ENCODE data around the gene TKFC. TPM values are rescaled to one million over a fixed set of nuclear protein-coding genes. Genes with fewer than 3 reads are reported as not detected.

Gene TKFC
- polyA plus RNA-seq, 1 experiment = 20.3 TPM

DNA sequence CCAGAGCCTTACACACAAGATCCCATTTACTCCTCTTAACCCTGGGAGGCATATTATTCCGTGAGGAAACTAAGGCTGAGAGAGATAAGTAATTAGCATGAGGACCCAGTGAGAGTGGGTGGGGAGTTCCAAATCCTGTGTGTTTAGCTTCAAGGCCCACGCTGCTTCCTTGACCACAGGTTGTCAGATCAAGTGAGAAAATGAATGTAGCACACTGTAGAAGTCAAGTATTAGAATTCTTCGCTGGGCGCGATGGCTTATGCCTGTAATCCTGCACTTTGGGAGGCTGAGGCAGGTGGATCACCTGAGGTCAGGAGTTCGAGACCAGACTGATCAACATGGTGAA lies 24.8 kb downstream of the TKFC start:
- TF ChIP-seq, protein P1, sequence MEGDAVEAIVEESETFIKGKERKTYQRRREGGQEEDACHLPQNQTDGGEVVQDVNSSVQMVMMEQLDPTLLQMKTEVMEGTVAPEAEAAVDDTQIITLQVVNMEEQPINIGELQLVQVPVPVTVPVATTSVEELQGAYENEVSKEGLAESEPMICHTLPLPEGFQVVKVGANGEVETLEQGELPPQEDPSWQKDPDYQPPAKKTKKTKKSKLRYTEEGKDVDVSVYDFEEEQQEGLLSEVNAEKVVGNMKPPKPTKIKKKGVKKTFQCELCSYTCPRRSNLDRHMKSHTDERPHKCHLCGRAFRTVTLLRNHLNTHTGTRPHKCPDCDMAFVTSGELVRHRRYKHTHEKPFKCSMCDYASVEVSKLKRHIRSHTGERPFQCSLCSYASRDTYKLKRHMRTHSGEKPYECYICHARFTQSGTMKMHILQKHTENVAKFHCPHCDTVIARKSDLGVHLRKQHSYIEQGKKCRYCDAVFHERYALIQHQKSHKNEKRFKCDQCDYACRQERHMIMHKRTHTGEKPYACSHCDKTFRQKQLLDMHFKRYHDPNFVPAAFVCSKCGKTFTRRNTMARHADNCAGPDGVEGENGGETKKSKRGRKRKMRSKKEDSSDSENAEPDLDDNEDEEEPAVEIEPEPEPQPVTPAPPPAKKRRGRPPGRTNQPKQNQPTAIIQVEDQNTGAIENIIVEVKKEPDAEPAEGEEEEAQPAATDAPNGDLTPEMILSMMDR (IDR thresholded peaks at IDR 0.05; ENCODE audit: low read depth, low read length) = no peak
- no peak overlapping the region for H3K27ac ChIP-seq (ENCODE audit: low read depth, low read length)
- no peaks in the 10 kb centered on the region; the same call in 1 of the 2 replicates for H3K9me3 ChIP-seq (ENCODE audit: control insufficient read depth, insufficient read depth, low read length)
- ChIA-PET CTCF (interaction anchor here (0.9 to 3.6 kb wide), 2 partner anchors 22 to 28 kb away, joined by 5 to 21 read pairs; no protein-coding TSS in a partner anchor), POLR2A (no interaction called here)
- no peak for DNase-seq (ENCODE audit: low read depth, low spot score)
- H3K27me3 ChIP-seq (ENCODE audit: control insufficient read depth, insufficient read depth, low read length) = no peaks in the 10 kb centered on the region
- H3K4me3 ChIP-seq (ENCODE audit: low read depth, low read length) = no peak overlapping the region

DNA sequence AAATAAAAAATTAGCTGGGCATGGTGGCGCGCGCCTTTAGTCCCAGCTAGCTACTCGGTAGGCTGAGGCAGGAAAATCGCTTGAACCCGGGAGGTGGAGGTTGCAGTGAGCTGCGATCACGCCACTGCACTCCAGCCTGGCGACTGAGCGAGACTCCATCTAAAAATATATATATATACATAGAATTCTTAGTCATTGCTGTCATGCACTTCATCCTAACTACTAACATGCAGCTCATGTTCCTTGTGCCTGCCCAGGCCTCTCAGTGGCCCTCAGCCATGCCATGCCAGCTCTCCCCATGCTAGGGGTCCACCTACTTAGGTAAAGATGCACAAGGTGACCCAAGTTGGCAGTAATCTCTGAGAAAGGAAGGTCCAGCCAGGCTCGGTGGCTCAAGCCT lies 25.5 kb downstream of the TKFC start:
- Histone ChIP-seq H3K4me3 (ENCODE audit: low read depth, low read length) (no peak overlapping the region), H3K9me3 (ENCODE audit: control insufficient read depth, insufficient read depth, low read length) (no peaks in the 10 kb centered on the region; the same call in 1 of the 2 replicates), H3K27me3 (ENCODE audit: control insufficient read depth, insufficient read depth, low read length) (no peaks in the 10 kb centered on the region), H3K27ac (ENCODE audit: low read depth, low read length) (no peak overlapping the region)
- POLR2A ChIA-PET = interaction anchor here (0.7 to 1.2 kb wide), 2 partner anchors 25 to 66 kb away, joined by 3 to 6 read pairs; no protein-coding TSS in a partner anchor
- DNase-seq (ENCODE audit: low read depth, low spot score) = no peak
- CTCF ChIA-PET = interaction anchor here (3.2 to 3.6 kb wide), 2 partner anchors 22 to 27 kb away, joined by 21 to 26 read pairs; no protein-coding TSS in a partner anchor
- TF ChIP-seq, protein P1 (IDR thresholded peaks at IDR 0.05; ENCODE audit: low read depth, low read length) = no peak

DNA sequence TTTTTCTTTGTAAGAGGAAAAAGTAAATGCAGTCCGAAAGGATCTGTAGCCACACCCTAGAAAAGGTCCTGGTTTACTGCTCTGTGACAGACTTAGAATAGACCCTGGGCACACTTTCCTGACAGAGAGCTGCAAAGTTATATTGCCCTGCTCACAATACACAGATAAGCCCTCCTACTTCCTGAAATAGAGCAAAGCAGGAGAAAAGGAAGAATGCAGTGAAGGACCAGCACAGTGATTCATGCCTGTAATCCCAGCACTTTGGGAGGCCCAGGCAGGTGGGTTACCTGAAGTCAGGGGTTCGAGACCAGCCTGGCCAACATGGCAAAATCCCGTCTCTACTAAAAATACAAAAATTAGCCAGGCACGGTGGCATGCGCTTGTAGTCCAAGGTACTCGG lies 26.5 kb downstream of the TKFC start:
- Histone ChIP-seq H3K9me3 (ENCODE audit: control insufficient read depth, insufficient read depth, low read length) (no peaks in the 10 kb centered on the region; the same call in 1 of the 2 replicates), H3K27me3 (ENCODE audit: control insufficient read depth, insufficient read depth, low read length) (no peaks in the 10 kb centered on the region), H3K27ac (ENCODE audit: low read depth, low read length) (no peak overlapping the region), H3K4me3 (ENCODE audit: low read depth, low read length) (no peak overlapping the region)
- CTCF ChIA-PET = interaction anchor here (0.8 to 3.2 kb wide), 4 partner anchors 19 to 26 kb away, joined by 3 to 26 read pairs (median 7); no protein-coding TSS in a partner anchor
- TF ChIP-seq, protein P1 (IDR thresholded peaks at IDR 0.05; ENCODE audit: low read depth, low read length) = no peak
- DNase-seq (ENCODE audit: low read depth, low spot score) = no peak
- POLR2A ChIA-PET = interaction anchor here (0.5 to 1.2 kb wide), 4 partner anchors 10 to 40 kb away, joined by 3 to 6 read pairs (median 4); no protein-coding TSS in a partner anchor

DNA sequence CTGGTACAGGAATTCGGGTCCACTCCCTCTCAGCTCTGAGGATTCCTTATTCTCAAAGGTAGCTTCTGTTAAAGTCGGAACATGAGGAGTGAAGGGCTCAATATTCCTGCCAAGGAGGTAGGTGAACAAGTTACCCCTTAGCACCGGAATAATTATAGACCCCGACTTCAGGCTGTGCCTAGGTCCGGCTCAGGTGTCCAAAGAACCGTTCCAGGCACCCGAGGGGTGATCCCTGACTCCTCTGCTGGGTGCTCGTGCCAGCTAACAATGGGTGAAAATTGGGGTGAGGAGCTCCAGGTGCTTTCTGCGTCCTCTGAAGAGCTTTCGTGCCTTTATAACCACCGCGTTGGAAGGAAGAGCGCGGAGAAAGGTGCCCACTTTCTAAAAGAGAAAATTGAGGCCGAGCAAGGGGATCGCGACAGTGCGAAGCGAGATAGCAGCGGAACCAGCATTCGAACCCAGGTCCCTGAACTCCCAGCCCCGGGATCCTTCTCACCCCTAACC lies 28.3 kb downstream of the TKFC start:
- H3K27ac ChIP-seq (ENCODE audit: low read depth, low read length) = peak overlapping the region; percentile 100
- no peaks in the 10 kb centered on the region for H3K27me3 ChIP-seq (ENCODE audit: control insufficient read depth, insufficient read depth, low read length)
- TF ChIP-seq, protein P1 (IDR thresholded peaks at IDR 0.05; ENCODE audit: low read depth, low read length) = no peak
- DNase-seq (ENCODE audit: low read depth, low spot score) = no peak
- ChIA-PET POLR2A (interaction anchor here (0.6 to 3.1 kb wide), 14 partner anchors 8 to 64 kb away, joined by 3 to 32 read pairs (median 8); partner anchors contain the start of genes DDB1, TKFC and TMEM216), CTCF (interaction anchor here (0.6 to 3.5 kb wide), 5 partner anchors 24 to 86 kb away, joined by 3 to 39 read pairs (median 18); partner anchors contain the start of gene VWCE)
- H3K9me3 ChIP-seq (ENCODE audit: control insufficient read depth, insufficient read depth, low read length) = no peaks in the 10 kb centered on the region; the same call in 1 of the 2 replicates
- H3K4me3 ChIP-seq (ENCODE audit: low read depth, low read length) = peak overlapping the region; percentile 74

Data from AG04450 (cell line).